HG03135 (cell line): ENCODE results near the gene TMEM88.
"Not testable (repeated sequence)": the region's sequence is repeated elsewhere in the genome, so short reads cannot be mapped to it uniquely, and the experiment has no call there.

Experiments
- ATAC-seq: cut with Tn5 transposase; IDR thresholded peaks from one replicate; pipeline ENCODE4 v1.9.1; 2021; ENCODE audit warnings: mild to moderate bottlenecking, moderate library complexity; ENCODE audit not compliant: unreplicated experiment

Gene TMEM88, protein sequence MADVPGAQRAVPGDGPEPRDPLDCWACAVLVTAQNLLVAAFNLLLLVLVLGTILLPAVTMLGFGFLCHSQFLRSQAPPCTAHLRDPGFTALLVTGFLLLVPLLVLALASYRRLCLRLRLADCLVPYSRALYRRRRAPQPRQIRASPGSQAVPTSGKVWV

DNA sequence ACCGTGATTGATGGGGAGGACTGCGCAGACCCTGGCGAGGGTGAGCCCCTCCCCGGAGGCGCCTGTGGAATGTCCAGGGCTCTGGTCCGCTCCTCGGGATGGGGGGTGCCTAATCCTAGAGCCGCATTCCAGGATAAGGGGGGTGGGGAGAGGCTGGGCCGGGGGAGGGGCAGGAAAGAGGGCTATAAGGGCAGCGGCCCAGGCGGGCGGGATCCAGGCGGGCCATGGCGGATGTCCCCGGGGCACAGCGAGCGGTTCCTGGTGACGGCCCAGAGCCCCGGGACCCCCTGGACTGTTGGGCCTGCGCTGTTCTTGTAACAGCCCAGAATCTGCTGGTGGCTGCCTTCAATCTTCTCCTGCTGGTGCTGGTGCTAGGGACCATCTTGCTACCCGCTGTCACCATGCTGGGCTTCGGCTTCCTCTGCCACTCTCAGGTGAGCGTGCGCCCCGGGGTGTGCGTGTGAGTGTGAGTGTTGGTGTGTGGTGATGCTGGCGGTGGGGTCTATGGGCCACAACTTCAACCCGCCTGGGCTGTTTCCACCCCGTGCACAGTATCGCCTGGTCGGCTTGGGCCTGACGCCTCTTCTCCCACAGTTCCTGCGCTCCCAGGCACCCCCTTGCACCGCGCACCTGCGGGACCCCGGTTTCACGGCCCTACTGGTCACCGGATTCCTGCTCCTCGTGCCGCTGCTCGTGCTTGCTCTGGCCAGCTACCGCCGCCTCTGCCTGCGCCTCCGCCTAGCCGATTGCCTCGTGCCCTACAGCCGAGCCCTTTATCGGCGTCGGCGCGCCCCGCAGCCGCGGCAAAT is at the start of gene TMEM88:
TSS of gene TMEM88 (plus strand) at position 216 of the 809 bp plus-strand sequence. CDS start at position 225, 9 bp downstream.
- ATAC-seq, result no peak

DNA sequence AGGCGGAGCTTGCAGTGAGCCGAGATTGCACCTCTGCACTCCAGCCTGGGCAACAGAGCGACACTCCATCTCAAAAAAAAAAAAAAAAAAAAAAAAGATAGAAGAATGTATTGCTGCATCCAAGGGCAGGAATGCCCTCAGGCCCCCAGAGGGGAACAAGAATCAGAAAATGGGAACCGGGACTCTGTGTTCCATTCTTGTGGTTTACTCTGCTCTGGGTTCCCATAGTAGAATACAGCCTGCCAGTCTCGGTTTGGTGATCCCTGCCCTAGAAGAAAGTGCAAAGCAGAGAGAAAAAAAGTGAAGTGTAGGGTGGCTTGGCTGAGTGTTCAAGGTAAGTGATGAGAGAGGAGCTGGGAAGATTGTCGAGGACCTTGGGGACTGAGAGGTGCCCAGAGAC is 48.3 kb upstream of the TMEM88 start:
- no peak for ATAC-seq

DNA sequence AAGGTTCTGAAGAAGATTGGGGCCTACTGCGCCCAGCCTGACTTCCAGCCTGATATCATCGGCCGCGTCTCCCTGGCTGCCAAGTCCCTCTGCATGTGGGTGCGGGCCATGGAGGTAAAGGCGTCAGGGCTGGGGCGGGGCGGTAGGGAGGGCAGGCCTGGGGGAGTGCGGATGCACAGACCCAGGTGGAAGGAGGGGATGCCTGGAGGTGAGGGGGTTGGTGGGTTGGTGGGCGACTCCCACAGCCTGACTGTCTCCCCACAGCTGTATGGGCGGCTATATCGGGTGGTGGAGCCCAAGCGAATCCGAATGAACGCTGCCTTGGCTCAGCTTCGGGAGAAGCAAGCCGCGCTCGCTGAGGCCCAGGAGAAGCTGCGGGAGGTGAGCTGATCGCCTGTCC is 47.7 kb upstream of the TMEM88 start:
- ATAC-seq, result no peak

DNA sequence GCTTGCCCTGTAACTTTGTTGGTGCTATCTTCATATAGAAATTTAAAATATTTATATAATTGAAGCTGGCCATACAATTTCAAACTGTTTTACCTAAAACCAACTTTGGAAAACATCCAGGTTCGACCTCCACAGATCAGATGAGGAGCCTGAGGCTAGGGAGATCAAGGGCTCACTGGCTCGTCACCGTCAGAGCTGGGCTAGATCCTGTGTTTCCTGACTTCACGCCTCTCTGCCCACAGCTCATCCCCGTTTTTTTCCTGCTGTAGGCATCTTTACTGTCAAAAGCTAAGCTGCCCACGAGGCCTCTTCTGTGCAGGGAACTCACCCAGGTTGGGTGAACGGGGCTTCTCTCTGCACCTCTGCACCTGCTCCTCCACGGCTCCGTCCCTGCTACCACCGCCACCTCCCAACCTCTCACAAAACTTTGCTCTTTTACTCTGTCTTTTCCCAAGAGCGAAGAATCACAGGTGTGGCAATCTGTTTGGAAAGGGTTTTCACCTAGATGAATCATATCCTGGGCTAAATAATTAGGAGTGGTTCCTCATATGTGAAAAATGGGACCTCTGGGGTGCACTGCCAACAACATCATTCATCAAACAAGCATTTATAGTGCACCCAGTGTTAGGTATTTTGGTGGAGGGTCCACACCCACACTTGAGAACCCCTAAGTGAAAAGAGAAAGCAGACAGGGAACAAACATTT is 45.6 kb upstream of the TMEM88 start:
- ATAC-seq, result no peak

DNA sequence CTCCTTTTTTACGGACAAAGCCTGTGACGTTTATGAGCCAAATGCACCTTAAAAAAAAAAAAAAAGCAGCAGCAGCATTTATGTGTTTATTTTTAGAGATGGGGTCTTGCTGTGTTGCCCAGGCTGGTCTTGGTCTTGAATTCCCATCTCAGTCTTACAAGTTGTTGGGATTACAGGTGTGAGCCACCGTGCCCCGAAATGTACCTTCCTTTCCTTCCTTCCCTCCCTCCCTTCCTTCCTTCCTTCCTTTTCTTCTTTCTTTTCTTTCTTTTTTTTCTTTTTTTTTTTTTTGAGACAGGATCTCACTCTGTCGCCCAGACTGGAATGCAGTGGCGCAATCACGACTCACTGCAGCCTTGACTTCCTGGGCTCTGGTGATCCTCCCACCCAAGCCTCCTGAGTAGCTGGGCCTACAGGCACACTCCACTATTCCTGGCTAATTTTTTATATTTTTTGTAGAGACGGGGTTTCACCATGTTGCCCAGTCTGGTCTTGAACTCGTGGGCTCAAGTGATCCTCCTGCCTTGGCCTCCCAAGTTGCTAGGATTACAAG is 45.0 kb upstream of the TMEM88 start:
- not testable (repeated sequence) for ATAC-seq

- ATAC-seq, result no peak
These were observed 43.6 kb upstream of the TMEM88 start for GRCh38 chr17:7811251-7811650.

DNA sequence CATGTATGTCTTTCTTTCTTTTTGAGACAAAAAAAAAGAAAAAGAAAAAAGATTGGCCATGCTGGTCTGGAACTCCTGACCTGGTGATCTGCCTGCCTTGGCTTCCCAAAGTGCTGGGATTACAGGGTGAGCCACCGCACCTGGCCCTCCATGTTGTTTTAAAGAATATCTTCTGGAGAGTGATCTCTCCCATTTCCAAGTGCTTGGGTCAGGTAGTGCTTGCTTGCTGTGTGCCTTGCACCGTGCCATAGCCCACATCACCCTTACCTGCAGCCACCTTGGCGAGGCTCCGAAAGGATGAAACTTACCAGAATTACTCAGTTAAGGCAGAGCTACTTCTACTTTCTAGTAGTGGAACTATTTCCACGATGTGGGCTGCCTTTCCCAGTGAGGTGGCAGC is 39.9 kb upstream of the TMEM88 start:
- ATAC-seq, result no peak

GRCh38 chr17:7816926-7817642 is 37.8 kb upstream of the TMEM88 start:
- no peak for ATAC-seq

DNA sequence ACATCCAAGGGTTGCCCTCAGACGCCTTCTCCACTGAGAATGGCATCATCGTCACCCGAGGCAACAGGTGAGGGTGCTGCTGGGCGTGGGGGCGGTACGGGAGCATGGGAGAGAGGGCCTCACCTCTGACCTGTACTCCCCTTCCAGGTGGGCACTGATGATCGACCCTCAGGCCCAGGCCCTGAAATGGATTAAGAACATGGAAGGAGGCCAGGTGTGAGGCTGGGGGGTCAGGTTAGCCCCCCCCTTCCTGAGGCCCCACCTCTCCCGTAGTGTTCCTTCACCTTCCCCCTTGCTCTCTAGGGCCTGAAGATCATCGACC is 37.3 kb upstream of the TMEM88 start:
- ATAC-seq, result no peak

DNA sequence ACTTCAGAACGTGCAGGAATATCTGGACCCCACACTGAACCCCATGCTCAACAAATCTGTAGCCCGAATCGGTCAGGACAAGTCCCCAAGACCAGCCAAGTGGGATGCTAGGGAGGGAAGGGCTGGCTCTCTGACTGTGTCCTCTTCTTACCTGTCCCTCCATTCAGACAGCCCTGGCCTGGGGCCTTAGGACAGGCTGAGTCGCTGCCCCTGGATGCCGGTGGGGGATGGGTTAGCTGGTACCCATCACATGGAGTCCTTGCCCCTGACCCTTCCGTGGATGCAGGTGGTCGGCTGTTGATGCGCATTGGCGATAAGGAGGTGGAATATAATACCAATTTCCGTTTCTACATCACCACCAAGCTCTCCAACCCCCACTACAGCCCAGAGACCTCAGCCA is 36.8 kb upstream of the TMEM88 start:
- ATAC-seq, result no peak

DNA sequence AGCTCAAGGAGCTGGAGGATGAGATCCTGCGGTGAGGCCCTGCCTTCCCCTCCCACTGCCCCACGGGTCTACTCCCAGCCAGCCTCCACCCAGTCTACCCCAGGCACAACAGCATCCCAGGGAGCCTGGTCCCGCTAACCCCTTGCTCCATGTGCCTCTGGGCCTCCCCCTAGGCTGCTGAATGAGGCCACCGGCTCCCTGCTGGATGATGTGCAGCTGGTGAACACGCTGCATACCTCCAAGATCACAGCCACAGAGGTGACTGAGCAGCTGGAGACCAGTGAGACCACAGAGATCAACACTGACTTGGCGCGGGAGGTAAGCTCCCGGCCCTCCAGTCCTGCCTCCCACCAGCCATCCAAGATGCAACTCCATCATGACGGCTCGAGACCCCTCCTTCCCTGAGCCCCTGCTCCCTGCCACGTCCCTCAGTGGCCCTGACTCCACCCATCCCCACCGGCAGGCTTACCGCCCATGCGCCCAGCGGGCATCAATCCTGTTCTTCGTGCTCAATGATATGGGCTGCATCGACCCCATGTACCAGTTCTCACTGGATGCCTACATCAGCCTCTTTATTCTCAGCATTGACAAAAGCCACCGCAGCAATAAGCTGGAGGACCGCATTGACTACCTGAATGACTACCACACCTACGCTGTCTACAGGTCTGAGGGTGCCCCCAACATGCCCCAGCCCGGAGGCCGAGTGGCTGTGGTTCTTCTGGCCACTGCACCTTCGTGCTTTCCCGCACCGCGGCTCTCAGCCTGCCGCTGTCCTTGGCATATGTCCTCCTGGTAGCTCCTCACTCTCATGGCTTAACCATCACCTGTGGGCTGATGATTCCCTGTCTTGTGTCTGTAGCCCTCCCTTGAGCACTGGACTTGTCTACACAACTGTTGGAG is 35.9 kb upstream of the TMEM88 start:
- no peak for ATAC-seq

GRCh38 chr17:7820231-7820630 is 34.6 kb upstream of the TMEM88 start:
- no peak for ATAC-seq

DNA sequence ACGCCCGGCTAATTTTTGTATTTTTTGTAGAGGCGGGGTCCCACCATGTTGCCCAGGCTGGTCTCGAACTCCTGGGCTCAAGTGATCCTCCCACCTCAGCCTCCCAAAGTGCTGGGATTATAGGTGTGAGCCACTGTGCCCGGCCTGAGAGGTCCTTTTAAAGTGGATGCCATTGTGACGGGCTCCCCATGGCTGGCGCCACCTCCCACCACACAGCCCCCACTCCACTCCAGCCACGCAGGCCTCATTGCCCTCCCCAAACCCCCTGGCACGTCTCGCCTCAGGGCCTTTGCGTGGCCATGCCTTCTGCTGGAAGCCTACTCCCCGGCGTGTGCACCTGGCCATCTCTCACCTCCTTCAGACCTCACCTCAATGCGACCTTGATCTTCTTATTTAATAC is 32.7 kb upstream of the TMEM88 start:
- ATAC-seq, result no peak

DNA sequence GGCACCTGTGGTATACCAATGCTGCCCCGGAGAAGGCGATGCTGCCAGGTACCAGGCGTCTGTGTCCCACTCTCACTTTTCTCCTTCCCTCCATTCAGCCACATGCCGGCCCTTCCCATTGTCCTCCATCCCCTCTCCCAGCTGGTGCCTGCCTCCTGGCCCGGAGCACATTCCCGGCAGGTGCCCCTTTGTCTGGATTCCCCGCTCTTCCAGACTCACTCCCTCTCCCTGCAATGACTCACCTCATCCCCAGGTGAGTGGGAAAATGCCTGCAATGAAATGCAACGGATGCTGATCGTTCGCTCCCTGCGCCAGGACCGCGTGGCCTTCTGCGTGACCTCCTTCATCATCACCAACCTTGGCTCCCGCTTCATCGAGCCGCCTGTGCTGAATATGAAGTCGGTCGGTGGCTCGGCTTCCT is 31.3 kb upstream of the TMEM88 start:
- ATAC-seq, result no peak

DNA sequence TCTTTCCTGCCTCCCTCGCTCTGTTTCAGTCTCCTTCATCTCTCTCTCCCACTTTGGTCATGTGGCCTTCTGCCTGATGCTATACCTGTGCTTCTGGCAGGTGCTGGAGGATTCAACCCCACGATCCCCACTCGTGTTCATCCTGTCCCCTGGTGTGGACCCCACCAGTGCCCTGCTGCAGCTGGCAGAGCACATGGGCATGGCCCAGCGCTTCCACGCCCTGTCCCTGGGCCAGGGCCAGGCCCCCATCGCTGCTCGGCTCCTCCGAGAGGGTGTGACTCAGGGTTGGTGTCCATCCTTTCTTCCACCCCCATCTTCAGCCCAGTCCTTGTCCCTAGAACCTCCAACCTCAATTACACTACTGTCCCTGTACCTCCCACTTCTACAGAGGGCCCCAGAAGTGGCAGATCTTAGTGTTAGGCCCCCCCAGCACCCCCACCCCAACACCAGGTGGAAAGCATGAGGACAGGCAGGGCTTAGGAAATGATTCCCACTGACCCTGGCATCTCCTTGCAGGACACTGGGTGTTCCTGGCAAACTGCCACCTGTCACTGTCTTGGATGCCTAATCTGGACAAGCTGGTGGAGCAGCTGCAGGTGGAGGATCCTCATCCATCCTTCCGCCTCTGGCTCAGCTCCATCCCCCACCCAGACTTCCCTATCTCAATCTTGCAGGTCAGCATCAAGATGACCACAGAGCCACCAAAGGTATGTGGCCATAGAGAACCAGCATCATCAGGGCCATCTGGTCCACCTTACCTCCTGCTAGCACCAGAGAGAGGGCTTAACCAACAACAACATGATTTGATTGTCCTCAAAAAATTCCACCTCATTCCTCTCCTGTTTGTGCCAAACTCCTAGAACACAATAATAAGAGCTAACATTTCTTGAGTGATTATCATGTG is 30.6 kb upstream of the TMEM88 start:
- no peak for ATAC-seq

- no peak for ATAC-seq
These were observed 29.5 kb upstream of the TMEM88 start for GRCh38 chr17:7825206-7825990.

DNA sequence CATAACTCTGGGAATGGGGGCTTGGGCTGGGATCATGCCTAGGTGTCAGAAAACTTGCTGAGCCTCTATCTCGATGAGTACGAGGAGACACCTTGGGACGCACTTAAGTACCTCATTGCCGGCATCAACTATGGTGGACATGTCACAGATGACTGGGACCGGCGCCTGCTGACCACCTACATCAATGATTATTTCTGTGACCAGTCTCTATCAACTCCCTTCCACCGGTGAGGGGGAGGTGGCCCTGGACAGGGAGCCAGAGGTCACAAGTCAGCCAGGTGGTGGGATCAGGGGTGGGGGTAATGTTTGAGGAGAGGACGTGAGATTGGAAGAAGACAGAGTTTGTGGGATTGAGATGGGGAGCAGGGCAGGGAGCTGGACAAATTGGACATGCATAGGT is 24.2 kb upstream of the TMEM88 start:
- no peak for ATAC-seq

DNA sequence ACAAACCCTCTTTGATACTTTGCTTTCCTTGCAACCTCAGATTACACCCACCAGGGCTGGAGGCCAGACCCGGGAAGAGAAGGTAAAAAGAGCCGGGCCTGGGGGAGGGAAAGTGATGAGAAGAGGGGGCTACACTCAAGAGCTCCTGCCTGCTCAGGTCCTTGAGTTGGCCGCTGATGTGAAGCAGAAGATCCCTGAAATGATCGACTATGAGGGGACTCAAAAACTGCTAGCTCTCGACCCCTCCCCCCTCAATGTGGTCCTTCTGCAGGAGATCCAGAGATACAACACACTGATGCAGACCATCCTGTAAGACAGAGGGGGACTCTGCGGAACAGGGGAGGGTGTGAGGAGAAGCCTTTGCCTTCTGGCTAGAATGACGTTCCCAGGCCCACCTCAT is 23.6 kb upstream of the TMEM88 start:
- ATAC-seq, result no peak
